ENCODE results near the gene IL13RA1. TPM values are rescaled to one million over a fixed set of nuclear protein-coding genes. Genes with fewer than 3 reads are reported as not detected.

IL13RA1 gene
- total RNA-seq, 1 donor from 2014 or later, result 78.7 TPM

GRCh38 chrX:118755633-118756032 lies 28.2 kb downstream of the IL13RA1 start:
- no peak for DNase-seq (ENCODE audit: extremely low spot score, unreplicated experiment)
- no peak overlapping the region for H3K4me3 Mint-ChIP-seq (ENCODE audit: unreplicated experiment)
- H3K27ac Mint-ChIP-seq (ENCODE audit: unreplicated experiment), result no peak overlapping the region
- TF ChIP-seq, protein P1, sequence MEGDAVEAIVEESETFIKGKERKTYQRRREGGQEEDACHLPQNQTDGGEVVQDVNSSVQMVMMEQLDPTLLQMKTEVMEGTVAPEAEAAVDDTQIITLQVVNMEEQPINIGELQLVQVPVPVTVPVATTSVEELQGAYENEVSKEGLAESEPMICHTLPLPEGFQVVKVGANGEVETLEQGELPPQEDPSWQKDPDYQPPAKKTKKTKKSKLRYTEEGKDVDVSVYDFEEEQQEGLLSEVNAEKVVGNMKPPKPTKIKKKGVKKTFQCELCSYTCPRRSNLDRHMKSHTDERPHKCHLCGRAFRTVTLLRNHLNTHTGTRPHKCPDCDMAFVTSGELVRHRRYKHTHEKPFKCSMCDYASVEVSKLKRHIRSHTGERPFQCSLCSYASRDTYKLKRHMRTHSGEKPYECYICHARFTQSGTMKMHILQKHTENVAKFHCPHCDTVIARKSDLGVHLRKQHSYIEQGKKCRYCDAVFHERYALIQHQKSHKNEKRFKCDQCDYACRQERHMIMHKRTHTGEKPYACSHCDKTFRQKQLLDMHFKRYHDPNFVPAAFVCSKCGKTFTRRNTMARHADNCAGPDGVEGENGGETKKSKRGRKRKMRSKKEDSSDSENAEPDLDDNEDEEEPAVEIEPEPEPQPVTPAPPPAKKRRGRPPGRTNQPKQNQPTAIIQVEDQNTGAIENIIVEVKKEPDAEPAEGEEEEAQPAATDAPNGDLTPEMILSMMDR (IDR thresholded peaks at IDR 0.05), result no peak
- no peaks in the 10 kb centered on the region for H3K27me3 Mint-ChIP-seq (ENCODE audit: unreplicated experiment)
- peaks cover 5% of the 10 kb centered on the region for H3K4me1 Mint-ChIP-seq (ENCODE audit: unreplicated experiment)
- H3K9me3 Mint-ChIP-seq (ENCODE audit: unreplicated experiment), result no peaks in the 10 kb centered on the region
- H3K36me3 Mint-ChIP-seq (ENCODE audit: unreplicated experiment), result peaks cover 15% of the 10 kb centered on the region

- Mint-ChIP-seq H3K9me3 (ENCODE audit: unreplicated experiment) (no peaks in the 10 kb centered on the region), H3K4me3 (ENCODE audit: unreplicated experiment) (no peak overlapping the region), H3K36me3 (ENCODE audit: unreplicated experiment) (peaks cover 15% of the 10 kb centered on the region), H3K27me3 (ENCODE audit: unreplicated experiment) (no peaks in the 10 kb centered on the region), H3K4me1 (ENCODE audit: unreplicated experiment) (peaks cover 5% of the 10 kb centered on the region), H3K27ac (ENCODE audit: unreplicated experiment) (peak overlapping the region; percentile 27)
- TF ChIP-seq, protein P1 (IDR thresholded peaks at IDR 0.05), result no peak
- DNase-seq (ENCODE audit: extremely low spot score, unreplicated experiment), result no peak
Observed at GRCh38 chrX:118756101-118756500, 28.7 kb downstream of the IL13RA1 start.

- Mint-ChIP-seq H3K4me1 (ENCODE audit: unreplicated experiment) (peaks cover 5% of the 10 kb centered on the region), H3K27ac (ENCODE audit: unreplicated experiment) (no peak overlapping the region), H3K4me3 (ENCODE audit: unreplicated experiment) (no peak overlapping the region), H3K9me3 (ENCODE audit: unreplicated experiment) (no peaks in the 10 kb centered on the region), H3K27me3 (ENCODE audit: unreplicated experiment) (no peaks in the 10 kb centered on the region), H3K36me3 (ENCODE audit: unreplicated experiment) (peaks cover 12% of the 10 kb centered on the region)
- TF ChIP-seq, protein P1 (IDR thresholded peaks at IDR 0.05), result no peak
- no peak for DNase-seq (ENCODE audit: extremely low spot score, unreplicated experiment)
Observed at GRCh38 chrX:118758511-118758910, 31.1 kb downstream of the IL13RA1 start.

- H3K27me3 Mint-ChIP-seq (ENCODE audit: unreplicated experiment), result no peaks in the 10 kb centered on the region
- no peak overlapping the region for H3K27ac Mint-ChIP-seq (ENCODE audit: unreplicated experiment)
- H3K4me1 Mint-ChIP-seq (ENCODE audit: unreplicated experiment), result peaks cover 5% of the 10 kb centered on the region
- no peak for DNase-seq (ENCODE audit: extremely low spot score, unreplicated experiment)
- TF ChIP-seq, protein P1 (IDR thresholded peaks at IDR 0.05), result no peak
- peaks cover 12% of the 10 kb centered on the region for H3K36me3 Mint-ChIP-seq (ENCODE audit: unreplicated experiment)
- no peak overlapping the region for H3K4me3 Mint-ChIP-seq (ENCODE audit: unreplicated experiment)
- H3K9me3 Mint-ChIP-seq (ENCODE audit: unreplicated experiment), result no peaks in the 10 kb centered on the region
Observed at GRCh38 chrX:118760025-118760424, 32.6 kb downstream of the IL13RA1 start.

- Mint-ChIP-seq H3K27ac (ENCODE audit: unreplicated experiment) (no peak overlapping the region), H3K9me3 (ENCODE audit: unreplicated experiment) (no peaks in the 10 kb centered on the region), H3K27me3 (ENCODE audit: unreplicated experiment) (no peaks in the 10 kb centered on the region), H3K36me3 (ENCODE audit: unreplicated experiment) (peaks cover 9% of the 10 kb centered on the region), H3K4me1 (ENCODE audit: unreplicated experiment) (no peaks in the 10 kb centered on the region), H3K4me3 (ENCODE audit: unreplicated experiment) (no peak overlapping the region)
- TF ChIP-seq, protein P1 (IDR thresholded peaks at IDR 0.05), result no peak
- no peak for DNase-seq (ENCODE audit: extremely low spot score, unreplicated experiment)
Observed at GRCh38 chrX:118761939-118762707, 34.7 kb downstream of the IL13RA1 start.
